HG03135 (cell line): Measurements from ENCODE around the gene BLOC1S5.
A peak's percentile ranks its signal among the peaks of the same experiment; 100 is the strongest.

Experiments used
- ATAC-seq: cut with Tn5 transposase; IDR thresholded peaks from one replicate; pipeline ENCODE4 v1.9.1; 2021; ENCODE audit warnings: mild to moderate bottlenecking, moderate library complexity; ENCODE audit not compliant: unreplicated experiment

BLOC1S5 gene, protein sequence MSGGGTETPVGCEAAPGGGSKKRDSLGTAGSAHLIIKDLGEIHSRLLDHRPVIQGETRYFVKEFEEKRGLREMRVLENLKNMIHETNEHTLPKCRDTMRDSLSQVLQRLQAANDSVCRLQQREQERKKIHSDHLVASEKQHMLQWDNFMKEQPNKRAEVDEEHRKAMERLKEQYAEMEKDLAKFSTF

DNA sequence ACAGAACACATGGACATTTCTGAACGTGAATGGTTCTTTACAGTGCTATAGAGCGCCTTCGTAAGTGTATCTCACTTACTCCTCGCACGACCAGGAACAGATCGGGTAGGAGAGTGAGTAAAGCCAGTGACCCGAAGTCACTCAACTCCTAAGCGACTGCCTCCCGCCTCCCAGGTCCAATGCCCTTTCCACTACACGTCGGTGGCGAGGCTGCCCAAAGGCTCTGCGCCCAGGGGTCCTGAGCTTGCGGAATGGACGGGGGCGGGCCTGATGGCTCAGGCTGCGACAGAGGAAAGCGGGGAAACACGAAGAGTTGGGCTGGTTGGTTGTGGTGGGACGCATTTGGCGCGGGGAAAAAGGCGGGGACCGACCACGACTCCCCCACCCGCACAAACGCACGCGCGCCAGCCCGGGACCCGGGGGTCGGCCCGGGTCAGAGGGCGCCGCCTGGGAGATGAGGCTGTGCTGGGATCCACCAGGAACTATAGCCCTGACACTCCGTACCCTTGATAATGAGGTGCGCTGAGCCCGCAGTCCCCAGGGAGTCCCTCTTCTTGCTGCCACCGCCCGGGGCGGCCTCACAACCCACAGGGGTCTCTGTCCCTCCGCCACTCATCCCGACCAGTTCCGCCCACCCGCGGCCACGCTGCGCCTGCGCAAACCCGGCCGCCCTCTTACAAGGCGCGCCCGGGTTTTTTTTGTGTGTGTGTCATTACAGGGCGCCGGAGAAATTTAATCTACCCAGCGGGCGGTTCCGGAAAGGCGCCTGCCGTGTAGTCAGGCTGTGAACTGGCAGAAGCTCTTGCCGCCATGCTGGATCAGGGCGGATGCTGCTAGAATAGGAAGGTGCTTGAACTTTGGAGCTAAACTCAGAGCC is at the start of gene BLOC1S5:
BLOC1S5 (minus strand) TSS at position 629 of the 877 bp plus-strand sequence; CDS start at position 616, 13 bp downstream.
- peak; percentile 91 for ATAC-seq

DNA sequence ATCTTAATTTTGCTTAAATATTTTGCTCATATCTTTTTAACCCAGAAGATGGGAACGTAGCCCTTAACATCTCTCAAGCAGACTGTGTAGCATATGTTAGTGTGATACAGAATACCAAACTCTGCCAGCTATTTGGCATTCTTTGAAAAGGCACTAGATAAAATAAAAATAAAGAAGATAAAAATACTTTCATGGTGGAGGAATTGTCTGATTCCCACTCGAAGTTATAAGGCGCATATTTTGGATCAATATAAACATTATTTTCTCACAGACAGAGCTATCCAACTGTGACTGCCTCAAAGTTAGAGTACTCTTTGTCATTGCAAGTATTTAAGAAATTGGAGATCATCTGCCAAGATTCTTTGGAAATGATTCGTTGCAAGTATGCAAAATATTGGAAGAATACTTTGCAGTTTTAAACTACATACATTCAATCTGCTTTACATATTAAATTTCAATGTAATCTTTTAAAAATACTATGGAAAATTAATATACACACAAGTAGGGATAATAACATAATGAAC is 49.0 kb upstream of the BLOC1S5 start:
- no peak for ATAC-seq

DNA sequence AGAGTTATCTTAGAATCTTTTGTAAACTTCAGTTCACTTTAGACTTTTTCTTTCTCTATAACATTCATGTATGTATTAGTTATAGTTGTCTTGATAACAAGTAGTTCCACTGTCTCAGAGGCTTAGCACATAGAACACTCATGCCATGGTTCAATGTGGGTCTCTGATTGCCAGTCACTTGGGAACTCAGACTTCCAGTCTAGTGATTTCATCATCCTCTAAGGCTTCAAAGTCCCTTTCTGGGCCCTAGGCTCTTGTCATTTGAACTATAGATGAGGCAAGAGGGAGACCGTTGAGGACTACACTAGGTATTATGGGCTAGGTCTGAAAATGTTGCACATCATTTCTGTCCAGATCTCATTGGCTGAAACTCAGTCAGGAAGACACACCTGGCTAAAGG is 46.5 kb upstream of the BLOC1S5 start:
- ATAC-seq = no peak

DNA sequence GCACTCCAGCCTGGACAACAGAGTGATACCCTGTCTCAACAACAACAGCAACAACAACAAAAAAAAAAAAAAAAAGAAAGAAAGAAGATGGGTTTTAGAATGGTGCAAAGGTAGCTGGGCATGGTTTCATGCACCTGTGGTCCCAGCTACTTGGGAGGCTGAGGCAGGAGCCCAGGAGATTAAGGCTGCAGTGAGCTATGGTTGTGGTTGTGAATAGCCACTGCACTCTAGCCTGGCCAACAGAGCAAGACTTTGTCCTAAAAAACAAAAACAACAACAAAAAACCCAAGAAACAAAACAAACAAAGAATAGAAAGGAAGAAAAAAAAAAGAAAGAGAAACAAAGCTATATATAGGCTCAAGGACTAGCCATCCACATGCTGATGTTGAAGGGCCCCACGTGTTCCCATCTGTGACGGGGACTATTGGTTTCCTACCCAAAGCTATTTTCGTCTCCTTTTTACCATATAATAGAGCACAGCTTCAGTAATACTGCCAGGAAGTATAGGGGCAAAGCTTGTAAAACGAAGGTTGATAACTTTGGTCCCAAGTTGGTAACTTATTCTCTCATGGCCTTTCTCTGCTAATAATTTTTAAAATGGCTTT is 46.0 kb upstream of the BLOC1S5 start:
- no peak for ATAC-seq

DNA sequence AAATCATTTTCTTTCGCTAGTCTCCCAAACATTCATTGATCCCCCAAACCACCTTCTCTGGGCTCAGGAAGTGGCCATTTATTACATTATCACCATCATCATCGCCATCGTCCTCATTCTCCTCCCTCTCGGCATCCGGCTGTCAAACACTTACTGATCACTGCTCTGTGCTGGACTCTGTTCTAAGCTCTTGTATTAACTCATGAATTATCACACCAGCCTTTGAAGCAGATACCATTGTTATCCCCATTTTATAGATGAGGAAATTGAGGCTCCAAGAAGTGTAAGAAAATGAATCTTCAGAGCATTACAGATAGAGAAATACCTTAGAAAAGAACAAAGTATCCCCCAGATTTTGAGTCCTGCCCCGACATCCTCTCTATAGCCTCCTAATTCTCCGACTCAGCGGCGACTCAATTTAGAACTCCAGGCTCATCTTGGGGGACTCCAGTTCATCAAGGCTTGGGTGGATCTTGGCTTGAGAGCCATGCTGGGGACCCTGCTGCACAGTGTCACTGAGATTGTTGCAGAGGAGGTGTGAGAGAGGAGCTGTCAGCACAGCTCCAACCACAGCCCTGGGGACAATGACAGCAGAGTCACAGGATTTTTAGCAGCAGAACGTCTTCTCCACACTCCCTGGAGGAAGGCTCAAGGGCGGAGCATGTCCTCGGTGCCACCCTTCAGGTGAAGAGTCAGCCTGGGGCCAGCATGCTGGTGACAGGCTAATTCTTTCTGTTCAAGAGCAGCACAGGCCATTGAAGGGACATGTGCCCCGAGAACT is 44.8 kb upstream of the BLOC1S5 start:
- ATAC-seq = no peak

DNA sequence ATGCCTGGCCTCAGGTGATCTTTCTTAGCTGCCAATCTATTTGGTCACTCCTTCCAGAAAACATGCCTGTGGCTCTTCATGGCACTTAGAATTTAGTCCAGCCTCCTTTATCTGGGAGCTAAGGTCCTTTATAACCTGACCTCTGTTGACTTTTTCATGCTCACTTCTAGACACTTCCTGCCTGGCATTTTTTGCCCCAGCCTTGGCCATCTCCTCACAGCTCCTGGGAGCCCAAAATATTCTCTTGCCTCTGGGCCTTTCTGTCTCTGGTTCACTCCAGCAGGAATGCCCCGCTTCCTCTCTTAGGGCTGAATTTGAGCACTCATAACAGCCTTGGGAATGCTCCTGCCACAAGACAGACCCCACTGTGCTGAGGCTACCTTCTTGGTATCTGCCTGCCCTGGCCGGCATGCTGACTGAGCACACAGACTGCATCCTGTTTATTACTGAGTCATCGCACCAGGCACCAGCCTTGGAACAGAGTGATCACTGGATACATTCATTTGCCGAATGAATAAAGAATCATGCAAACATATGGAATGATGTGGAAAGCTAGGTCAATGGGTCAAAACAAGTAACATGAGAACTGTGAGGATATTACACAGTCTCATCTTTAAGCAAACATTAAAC is 44.0 kb upstream of the BLOC1S5 start:
- no peak for ATAC-seq

DNA sequence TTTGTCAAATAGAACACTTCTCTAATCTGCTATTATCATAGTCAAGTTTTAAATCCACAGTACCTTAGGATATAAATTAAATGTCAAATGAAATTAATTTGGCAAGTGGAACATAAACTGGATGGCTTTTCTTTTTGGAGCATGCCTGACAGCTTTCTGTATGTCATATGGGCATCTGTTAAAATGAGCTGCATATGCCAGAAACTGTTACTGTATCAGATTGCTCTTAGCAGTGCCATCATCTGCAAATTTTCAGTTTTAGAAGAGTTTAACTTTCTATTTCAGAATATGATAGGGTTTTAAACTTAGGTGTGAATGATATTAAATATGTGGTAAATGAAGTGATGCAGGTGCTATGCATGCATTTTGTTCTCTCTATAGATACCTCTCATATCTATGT is 41.6 kb upstream of the BLOC1S5 start:
- no peak for ATAC-seq

DNA sequence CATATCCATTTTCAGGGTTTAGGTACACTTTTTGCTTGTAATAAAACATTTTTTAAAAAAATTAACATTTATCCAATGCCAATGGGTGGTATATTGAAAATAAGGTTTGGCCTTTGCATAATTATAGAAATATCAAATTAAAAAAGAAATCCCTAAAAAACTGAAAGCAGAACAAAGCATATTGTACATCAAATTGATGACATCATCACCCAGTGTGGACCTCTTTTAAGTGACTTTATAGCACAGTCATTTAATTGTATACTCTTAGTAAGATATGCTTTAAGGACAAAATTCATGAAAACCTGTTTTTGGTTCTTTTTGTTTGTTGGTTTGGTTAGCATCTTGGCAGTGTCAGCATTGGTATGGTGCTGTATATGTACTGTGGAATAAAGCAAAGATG is 39.5 kb upstream of the BLOC1S5 start:
- ATAC-seq = no peak

DNA sequence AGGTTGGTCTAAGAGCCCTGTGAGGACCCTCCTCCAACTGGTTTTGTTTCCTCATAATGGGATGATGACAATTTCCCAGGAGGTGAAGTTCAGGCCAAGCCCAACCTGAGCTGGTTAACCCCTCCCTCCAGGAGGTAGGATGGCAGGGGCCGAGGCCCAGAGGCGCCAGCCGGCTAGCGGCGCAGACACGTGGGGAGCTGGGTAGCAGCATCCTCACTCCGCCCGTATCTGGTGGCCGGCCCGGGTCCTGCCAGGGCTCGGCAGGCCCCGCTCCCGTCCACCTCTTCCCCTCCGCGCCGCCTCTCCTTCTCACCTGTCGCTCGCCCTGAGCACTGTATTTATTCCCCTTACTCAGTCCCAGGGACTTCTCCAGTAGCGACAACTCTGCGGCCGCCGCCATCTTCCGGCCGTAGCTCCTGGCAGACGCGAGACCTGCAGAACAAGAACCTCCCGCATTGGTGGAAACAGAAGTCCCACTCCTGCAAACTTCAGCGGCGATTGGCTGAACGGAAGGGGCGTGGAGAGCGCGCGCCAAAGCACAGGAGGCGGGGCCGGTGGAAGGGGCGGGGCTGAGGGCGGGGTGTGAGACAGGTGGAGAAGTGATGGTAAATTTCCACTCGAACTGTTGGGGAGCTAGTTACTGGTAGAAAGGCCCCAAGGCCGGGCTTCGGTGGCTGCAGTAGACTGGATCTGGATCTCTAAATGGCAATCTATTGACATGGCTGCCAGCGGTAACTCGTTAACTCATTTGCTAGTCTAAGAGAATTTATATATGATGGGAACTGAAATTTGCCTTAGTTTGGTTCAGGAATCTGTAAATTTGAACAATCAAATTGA is 38.2 kb upstream of the BLOC1S5 start, which contains the start of gene EEF1E1:
EEF1E1 (minus strand) TSS at position 427 of the 837 bp plus-strand sequence; CDS start at position 400, 27 bp downstream.
- ATAC-seq = peak; percentile 99

DNA sequence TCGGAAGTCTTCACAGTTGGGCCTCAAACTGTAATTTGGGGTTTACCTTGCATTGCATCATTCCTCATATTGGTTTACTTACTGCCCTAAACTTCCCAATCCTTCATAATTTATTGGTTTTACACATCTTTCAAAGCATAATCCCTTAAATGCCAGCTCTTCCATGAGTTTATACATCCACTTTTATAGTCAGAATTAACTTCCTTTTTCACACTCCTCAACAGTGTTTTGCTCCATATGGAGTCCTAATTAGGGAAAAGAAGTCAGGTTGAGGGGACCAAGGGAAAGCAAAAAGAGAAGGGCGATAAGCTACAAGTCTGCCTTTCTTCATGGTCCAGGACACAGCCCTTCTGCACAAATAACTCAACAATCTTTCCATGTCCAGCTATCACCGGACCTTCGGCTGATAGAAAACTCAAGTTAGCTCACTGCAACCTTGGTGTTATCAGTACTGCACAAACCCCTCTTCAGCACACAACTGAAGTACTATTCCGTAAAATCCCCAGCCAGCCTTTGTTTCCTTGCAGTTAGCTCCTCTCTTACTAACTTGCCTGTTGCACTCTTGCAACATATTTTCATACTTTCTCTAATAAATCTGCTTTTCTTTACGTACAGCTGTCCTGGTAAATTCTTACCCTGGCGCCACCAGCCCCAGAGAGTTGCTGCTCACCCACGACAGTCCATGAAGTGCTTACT is 36.1 kb upstream of the BLOC1S5 start:
- ATAC-seq = no peak

DNA sequence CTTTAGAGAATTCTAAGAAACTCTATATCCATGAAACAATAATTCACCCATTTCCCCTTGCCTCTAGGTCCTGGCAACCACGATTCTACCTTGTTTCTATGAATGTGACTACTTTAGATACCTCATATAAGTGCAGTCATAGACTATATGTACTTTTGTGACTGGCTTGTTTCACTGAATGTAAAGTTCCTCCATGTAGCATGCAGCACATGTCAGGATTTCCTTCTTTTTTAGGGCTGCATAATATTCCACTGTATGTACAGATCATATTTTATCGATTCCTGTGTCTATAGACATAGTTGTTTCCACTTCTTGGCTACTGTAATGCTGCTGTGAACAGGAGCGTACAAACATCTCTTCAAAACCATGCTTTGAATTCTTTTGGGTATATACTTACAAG is 26.5 kb upstream of the BLOC1S5 start:
- no peak for ATAC-seq

DNA sequence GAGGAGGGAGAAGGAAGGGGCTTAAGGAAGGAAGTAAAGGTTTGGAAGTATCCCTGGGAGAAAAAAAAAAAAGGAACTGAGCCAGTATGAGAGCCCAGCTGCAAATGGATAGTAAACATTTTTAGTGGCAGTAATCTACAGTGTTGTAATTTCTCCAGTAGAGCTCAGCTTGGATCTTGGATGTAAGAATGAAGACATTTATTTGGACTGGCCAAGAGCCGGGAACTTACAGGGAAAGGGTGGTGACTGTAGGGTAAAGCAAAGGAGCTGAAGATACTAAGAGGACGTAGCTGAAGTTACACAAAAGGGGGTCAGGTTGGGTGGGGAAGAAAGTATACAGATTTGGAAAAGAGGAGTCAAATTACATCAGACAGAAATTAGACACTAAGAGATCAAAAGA is 24.7 kb upstream of the BLOC1S5 start:
- ATAC-seq = no peak

DNA sequence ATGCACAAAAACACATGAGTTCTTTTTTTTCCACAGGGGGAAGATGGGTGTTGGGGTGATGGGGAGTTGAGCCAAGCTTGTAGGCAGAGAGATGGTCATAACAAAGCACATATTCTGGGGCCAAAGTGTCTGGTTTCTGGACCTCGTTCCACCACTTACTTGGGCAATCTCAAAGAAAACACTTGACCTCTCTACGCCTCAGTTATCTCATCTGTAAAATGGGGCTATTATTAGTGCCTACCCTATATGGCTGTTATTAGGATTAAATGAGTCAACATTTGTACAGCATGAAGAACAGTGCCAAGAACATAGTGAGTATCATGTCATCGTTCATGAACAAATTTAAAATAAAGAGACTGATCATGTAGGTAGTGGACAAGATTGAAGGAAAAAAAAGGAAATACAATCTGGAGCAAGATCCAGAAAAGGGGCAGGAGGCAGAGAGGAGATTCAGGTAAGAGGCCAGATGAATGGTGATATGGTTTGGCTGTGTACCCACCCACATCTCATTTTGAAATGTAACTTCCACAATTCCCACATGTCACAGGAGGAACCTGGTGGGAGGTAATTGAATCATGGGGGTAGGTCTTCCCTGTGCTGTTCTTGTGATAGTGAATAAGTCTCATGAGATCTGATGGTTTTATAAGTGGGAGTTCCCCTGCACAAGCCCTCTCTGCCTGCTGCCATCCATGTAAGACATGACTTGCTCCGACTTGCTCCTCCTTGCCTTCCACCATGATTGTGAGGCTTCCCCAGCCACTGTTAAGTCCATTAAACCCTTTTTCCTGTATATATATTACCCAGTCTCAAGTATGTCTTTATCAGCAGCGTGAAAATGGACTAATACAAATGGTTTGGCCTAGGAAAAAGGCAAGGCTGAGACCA is 23.9 kb upstream of the BLOC1S5 start:
- ATAC-seq = no peak

DNA sequence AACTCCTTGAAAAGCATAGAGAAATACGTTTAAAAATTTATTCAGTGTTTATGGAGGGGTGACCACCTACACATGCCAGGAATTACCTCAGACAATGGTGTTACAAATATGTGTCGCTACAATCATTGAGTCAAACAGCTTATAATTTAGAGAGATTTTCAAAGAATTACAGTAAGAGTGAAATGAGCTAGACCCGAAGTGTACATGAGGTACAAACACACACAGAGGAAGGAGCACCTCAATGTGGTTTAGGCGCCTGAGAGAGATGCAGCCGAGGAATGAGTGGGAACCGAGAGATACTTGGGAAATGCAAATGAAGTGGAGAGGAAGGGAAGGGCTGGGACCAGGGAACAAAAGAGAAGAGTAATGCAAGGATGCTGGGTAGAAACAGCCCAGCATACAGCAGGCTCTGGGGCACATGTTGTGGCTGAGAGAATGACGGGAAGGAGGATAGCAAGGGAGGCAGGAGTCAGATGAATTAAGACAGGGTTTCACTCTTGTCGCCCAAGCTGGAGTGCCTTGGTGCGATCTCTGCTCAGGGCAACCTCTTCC is 22.6 kb upstream of the BLOC1S5 start:
- ATAC-seq = no peak

DNA sequence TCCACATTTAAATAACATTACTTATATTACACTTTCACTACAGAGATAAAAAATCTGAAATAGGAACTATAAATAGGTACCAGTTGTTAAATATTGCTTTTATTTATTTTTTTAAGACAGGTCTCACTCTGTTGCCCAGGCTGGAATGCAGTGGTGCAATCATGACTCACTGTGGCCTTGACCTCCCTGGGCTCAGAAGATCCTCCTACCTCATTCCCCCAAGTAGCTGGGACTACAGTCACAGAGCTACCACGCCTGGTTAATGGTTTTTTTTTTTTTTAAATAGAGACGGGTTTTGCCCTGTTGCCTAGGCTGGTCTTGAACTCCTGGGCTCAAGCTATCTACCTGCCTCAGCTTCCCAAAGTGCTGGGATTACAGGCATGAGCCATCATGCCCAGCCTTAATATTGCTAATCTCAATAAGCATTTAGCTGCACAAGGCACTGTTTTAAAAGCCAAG is 20.9 kb upstream of the BLOC1S5 start:
- no peak for ATAC-seq

DNA sequence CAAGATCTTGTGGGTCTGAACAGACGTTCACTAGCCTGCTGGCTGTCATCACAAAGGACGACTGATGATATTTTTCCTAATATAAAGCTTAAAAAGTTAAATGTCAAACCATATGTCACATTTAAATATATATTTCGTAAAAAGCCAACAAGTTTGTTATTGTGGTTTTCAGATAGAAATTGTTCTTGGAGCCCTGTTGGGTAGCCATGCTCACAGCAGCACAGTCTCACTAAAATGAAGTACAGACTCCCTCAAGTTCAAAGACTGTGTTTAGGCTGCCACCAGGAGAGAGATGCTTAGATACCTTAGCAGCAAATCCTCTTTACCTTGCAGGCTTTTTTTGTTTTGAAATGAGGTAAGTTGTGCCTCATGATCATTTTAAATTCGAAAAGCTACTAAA is 20.4 kb upstream of the BLOC1S5 start:
- no peak for ATAC-seq
